ENCODE results near the gene CRTC2. TPM values are rescaled to one million over a fixed set of nuclear protein-coding genes. Genes with fewer than 3 reads are reported as not detected.

Gene CRTC2
- total RNA-seq, 1 donor from 2014 or later: 38.3 TPM

GRCh38 chr1:153942766-153943549, 15.5 kb downstream of the CRTC2 start:
- FAIRE-seq (no peak), DNase-seq (ENCODE audit: low read depth) (no peak)
- peaks cover 14% of the 10 kb centered on the region for H3K36me3 Mint-ChIP-seq (ENCODE audit: low read depth, unreplicated experiment)
- Histone ChIP-seq H3K4me2 (ENCODE audit: low read length) (no peak overlapping the region), H3K36me3 (ENCODE audit: insufficient read depth, low read length) (peaks cover 5% of the 10 kb centered on the region), H3K79me2 (ENCODE audit: insufficient read depth, low read length) (peaks cover 26% of the 10 kb centered on the region), H3K4me1 (ENCODE audit: insufficient read depth, low read length) (peaks cover 9% of the 10 kb centered on the region), H3K4me3 (ENCODE audit: insufficient read depth, low read depth, low read length) (no peak overlapping the region), H3K27ac (ENCODE audit: low read depth, low read length) (no peak overlapping the region), H3K27me3 (ENCODE audit: insufficient read depth, low read length) (no peaks in the 10 kb centered on the region), H2AFZ (ENCODE audit: low read depth, low read length) (no peak overlapping the region), H3K9me3 (ENCODE audit: insufficient read depth, low read depth, low read length) (no peaks in the 10 kb centered on the region), H4K20me1 (ENCODE audit: insufficient read depth, low read length) (no peaks in the 10 kb centered on the region), H3K9ac (ENCODE audit: low read length) (no peak overlapping the region)
- H3K9me3 Mint-ChIP-seq (ENCODE audit: unreplicated experiment): no peaks in the 10 kb centered on the region
- H3K4me1 Mint-ChIP-seq (ENCODE audit: low read depth, unreplicated experiment): peaks cover 6% of the 10 kb centered on the region
- H3K27ac Mint-ChIP-seq (ENCODE audit: unreplicated experiment): no peak overlapping the region
- H3K4me3 Mint-ChIP-seq (ENCODE audit: unreplicated experiment): no peak overlapping the region
- no peak for TF ChIP-seq CTCF (IDR thresholded peaks at IDR 0.05; ENCODE audit: insufficient read depth, low read depth, low read length)
- TF ChIP-seq EZH2 (IDR thresholded peaks at IDR 0.05; ENCODE audit: insufficient read depth, low read length): no peak
- H3K27me3 Mint-ChIP-seq (ENCODE audit: low read depth, unreplicated experiment): no peaks in the 10 kb centered on the region

- peaks cover 5% of the 10 kb centered on the region for H3K4me1 Mint-ChIP-seq (ENCODE audit: low read depth, unreplicated experiment)
- no peak overlapping the region for H2AFZ ChIP-seq (ENCODE audit: low read depth, low read length)
- no peak for TF ChIP-seq EZH2 (IDR thresholded peaks at IDR 0.05; ENCODE audit: insufficient read depth, low read length)
- H3K27ac ChIP-seq (ENCODE audit: low read depth, low read length): no peak overlapping the region
- no peaks in the 10 kb centered on the region for H4K20me1 ChIP-seq (ENCODE audit: insufficient read depth, low read length)
- peaks cover 26% of the 10 kb centered on the region for H3K79me2 ChIP-seq (ENCODE audit: insufficient read depth, low read length)
- H3K9me3 ChIP-seq (ENCODE audit: insufficient read depth, low read depth, low read length): no peaks in the 10 kb centered on the region
- H3K36me3 ChIP-seq (ENCODE audit: insufficient read depth, low read length): peaks cover 6% of the 10 kb centered on the region
- H3K4me1 ChIP-seq (ENCODE audit: insufficient read depth, low read length): peaks cover 9% of the 10 kb centered on the region
- DNase-seq (ENCODE audit: low read depth): no peak
- H3K27me3 ChIP-seq (ENCODE audit: insufficient read depth, low read length): no peaks in the 10 kb centered on the region
- no peak overlapping the region for H3K4me3 Mint-ChIP-seq (ENCODE audit: unreplicated experiment)
- no peak for FAIRE-seq
- H3K9ac ChIP-seq (ENCODE audit: low read length): no peak overlapping the region
- H3K4me2 ChIP-seq (ENCODE audit: low read length): no peak overlapping the region
- H3K27me3 Mint-ChIP-seq (ENCODE audit: low read depth, unreplicated experiment): no peaks in the 10 kb centered on the region
- H3K36me3 Mint-ChIP-seq (ENCODE audit: low read depth, unreplicated experiment): peaks cover 18% of the 10 kb centered on the region
- H3K27ac Mint-ChIP-seq (ENCODE audit: unreplicated experiment): no peak overlapping the region
- H3K4me3 ChIP-seq (ENCODE audit: insufficient read depth, low read depth, low read length): no peak overlapping the region
- no peaks in the 10 kb centered on the region for H3K9me3 Mint-ChIP-seq (ENCODE audit: unreplicated experiment)
Observed at GRCh38 chr1:153941826-153942725, 16.3 kb downstream of the CRTC2 start.

- Mint-ChIP-seq H3K27me3 (ENCODE audit: low read depth, unreplicated experiment) (no peaks in the 10 kb centered on the region), H3K4me3 (ENCODE audit: unreplicated experiment) (no peak overlapping the region), H3K9me3 (ENCODE audit: unreplicated experiment) (no peaks in the 10 kb centered on the region), H3K36me3 (ENCODE audit: low read depth, unreplicated experiment) (peaks cover 30% of the 10 kb centered on the region), H3K27ac (ENCODE audit: unreplicated experiment) (no peak overlapping the region), H3K4me1 (ENCODE audit: low read depth, unreplicated experiment) (peaks cover 4% of the 10 kb centered on the region)
- DNase-seq (ENCODE audit: low read depth) (no peak), FAIRE-seq (no peak)
- TF ChIP-seq EZH2 (IDR thresholded peaks at IDR 0.05; ENCODE audit: insufficient read depth, low read length) (no peak), CTCF (IDR thresholded peaks at IDR 0.05; ENCODE audit: insufficient read depth, low read depth, low read length) (no peak)
- Histone ChIP-seq H3K9me3 (ENCODE audit: insufficient read depth, low read depth, low read length) (no peaks in the 10 kb centered on the region), H3K27me3 (ENCODE audit: insufficient read depth, low read length) (no peaks in the 10 kb centered on the region), H3K79me2 (ENCODE audit: insufficient read depth, low read length) (peaks cover 23% of the 10 kb centered on the region), H3K27ac (ENCODE audit: low read depth, low read length) (no peak overlapping the region), H3K9ac (ENCODE audit: low read length) (no peak overlapping the region), H3K4me1 (ENCODE audit: insufficient read depth, low read length) (peaks cover 9% of the 10 kb centered on the region), H4K20me1 (ENCODE audit: insufficient read depth, low read length) (no peaks in the 10 kb centered on the region), H3K4me3 (ENCODE audit: insufficient read depth, low read depth, low read length) (no peak overlapping the region), H3K4me2 (ENCODE audit: low read length) (no peak overlapping the region), H3K36me3 (ENCODE audit: insufficient read depth, low read length) (peaks cover 6% of the 10 kb centered on the region), H2AFZ (ENCODE audit: low read depth, low read length) (no peak overlapping the region)
Observed at GRCh38 chr1:153940756-153941155, 17.7 kb downstream of the CRTC2 start.

Measured in astrocyte (in vitro differentiated cells and primary cell).